ENCODE data around the gene TTC28.

The TTC28 gene

DNA sequence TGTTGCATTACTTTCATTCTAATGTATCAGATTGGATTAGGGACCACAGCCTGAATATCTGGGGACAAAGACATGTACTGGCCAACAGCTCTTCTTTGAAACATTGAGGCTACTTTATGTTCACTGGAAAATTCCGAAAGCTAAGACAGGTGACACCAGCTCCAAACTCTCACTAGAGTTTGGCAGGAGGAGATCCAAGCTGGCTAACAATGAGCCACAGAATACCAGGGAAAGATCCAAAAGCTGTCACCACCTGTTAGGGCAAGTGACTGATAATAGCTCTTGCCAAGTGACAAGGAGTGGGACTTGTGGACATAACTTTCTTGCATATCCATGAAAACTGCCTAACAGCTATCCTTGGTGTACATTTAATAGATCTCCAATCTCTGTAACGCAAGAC is 333.3 kb downstream of the TTC28 start:
- DNase-seq = no peak

DNA sequence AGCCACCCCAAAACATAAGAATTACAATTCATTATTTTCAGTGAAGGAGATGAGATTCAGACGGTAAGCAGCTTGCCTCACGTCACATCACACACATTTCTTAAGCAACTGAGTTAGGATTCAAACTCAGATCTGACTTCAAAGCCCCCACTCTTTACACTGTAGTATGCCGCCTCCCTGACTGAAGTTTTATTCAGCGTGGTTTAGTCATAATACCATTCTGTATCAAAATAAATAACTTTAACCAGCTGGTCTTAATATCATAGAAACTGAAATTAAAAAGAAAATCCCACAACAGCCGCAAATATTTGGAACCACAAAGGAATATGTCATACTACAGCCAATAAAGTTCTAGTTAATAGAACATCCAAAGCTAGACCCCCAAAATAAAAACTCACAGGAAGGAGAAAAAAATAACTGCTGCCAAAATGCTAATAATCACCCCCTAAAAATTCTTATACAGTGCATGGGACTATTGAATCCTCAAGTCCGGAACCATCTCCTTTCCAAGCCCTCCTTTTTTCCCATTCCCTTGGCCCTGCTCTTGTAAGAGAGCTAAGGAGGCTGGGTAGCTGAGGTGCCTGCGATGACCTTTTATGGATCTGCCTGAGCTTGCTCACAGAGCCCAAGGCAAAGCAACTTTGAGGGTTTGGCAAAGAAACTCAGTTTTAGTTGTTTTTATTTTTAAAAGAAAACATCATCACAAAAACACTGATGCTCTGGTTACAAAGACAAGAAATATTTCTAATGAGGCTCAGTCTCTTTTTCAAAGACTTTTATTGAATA is 334.5 kb downstream of the TTC28 start:
- DNase-seq = no peak

DNA sequence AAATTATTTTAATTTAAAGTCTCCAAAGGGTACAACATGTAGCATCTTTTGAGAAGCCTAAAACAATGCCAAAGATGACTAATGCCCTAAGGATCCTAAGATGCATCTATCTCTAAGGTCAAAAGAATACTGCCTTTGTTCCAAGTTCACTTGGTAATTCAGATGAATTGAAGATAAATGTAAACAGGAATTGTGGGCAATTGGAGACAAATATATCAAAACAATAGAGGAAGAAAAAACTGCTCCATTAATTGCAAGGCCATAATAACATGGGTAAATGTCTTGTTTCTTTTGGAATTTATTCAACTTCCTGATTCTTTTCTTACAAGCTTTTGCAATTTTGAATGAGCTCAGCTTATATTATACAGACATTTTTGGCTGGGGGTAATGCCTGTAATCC is 338.6 kb downstream of the TTC28 start:
- no peak for DNase-seq

DNA sequence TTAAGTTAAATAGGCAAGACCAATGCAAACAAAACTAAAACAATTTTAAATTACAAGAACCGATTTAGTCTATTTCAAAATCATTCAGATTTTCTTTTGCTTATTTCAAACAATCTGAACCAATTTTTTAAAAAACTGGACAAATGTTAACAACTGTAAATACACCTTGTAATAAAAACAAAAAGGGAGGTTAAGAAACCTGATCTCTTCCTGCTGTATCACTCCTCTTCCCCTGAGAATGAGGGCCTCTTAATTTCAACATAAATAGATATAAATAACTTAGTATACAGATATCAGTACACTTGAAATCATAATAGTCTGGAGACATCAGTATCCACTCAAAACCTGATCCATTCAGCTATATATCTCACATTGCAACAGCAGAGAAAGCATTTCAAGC is 346.6 kb downstream of the TTC28 start:
- DNase-seq = no peak

DNA sequence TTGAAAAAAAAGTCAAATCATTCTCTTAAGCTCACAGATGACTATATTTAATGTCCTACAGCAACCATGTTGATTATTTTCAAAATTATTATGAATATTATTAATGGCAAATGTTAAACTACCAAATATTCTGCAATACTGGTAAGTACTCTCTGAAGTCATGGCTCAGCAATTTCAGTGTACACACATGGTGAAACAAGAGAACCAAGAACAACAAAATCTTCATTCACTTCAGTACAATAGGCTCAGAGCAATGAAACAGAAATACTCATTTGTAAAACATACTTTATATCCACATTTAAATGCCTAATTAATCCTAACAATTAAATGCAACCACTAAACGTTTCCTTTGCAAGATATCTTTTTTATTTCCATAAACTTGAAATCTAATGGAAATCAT is 347.2 kb downstream of the TTC28 start:
- no peak for DNase-seq

DNA sequence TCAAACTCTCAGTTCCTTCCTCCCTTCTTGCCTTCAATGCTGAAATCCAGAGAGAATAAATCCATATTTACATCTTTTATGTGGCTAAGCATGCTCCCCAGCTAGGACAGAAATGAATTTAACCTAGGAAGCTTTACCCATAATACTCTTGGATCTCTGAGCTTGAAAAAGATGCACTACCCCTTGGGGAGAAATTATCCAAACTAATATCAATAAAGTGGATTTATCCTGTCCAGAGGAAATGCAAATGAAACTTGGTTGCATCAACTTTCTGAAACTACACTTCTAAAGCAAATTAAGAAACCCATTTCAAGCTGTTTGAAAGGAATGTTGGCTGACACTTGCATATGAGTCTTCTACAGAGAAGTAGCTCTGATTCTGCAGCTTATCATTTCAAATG is 347.9 kb downstream of the TTC28 start:
- DNase-seq = no peak

DNA sequence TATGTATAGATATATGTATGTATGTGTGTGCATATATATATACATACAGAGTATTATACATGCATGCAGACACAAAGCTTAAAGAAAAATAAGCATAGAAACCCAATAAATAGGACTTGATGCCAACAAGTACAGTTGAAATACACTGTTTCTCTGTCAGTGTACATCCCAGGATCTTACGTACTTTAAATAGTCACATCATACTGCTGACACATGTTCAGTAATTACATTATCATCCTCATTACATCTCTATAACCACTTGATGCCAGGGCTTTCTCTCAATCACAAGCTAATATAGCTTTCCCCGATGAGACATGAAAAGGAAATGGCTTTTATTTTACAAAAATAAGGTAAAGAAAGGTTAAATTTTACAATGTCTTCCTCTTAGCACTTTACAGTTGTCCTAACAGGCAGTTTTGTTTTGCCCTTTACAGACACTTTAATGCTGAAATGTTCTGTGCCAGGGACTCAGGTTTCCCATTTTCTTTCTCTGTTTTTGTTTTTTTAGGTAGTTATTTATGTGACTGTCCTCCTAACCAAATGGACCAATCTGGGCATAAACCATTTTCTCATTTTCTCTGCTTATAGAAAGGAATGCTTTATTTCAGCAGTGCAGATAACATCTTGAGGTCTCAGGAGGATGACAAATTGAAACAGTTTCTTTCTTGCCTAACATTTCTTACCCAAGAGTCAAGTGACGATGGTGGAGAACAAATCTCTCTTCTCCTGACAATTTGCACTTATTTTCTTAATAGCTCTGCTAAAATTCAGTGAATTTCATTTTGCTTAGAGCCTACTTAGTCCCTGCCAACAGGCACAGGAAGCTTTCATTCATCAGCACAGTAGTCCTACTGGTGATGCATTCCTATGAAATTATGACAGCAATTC is 350.2 kb downstream of the TTC28 start:
- DNase-seq = no peak

DNA sequence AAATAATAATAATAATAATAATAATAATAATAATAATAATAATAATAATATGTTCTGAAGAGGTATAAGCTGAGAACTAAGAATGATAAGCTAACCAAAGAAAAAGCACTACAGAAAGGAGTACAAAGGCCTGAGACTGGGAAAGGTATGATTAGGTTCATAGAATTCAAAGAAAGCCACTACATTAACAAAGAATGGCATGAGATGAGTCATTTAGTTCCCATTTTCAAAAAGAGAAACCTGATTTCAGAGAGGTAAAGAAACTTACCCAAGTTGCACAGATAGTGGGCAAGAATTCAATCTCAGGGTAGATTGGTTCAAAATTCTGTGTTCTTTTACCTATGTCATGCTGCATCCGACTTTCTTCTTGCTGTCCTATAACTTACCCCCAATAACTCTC is 350.9 kb downstream of the TTC28 start:
- DNase-seq = no peak

DNA sequence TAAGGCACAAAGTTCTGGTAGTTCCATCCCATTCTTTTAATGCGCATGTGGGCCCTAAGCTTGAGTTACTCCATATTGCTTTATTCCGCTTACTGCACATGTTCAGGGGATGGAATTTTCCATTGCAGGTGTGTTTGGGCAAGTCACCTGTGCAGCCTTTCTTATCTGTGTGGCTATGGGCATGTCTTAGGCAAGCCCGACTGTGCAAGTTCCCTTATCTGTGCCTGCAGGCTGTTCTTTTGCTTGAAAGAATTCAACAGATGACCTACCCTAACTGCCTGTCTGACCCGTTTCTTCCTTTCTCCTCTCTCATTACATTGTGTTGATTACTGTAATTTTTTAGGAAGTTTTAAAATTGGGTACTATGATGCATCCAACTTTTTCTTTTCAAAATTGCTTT is 363.6 kb downstream of the TTC28 start:
- DNase-seq = no peak

DNA sequence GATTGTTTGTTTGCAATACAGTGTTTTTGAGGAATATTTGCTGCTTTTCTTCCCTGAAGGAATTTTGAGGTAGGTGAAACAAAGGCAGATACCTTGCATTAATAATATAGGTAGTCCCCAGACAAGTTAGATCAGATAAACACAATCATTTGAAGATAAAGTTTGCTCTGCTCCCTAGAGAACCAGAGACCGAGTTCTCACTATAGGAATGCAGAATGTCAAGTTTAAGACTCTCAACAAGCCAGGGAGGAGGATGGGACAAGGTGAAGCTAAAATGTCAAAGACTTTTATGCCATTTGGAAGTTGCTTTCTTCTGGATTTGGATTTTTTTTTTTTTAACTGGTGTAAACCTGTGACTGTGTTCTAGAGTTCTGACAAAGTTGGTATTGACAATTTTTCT is 364.7 kb downstream of the TTC28 start:
- no peak for DNase-seq

DNA sequence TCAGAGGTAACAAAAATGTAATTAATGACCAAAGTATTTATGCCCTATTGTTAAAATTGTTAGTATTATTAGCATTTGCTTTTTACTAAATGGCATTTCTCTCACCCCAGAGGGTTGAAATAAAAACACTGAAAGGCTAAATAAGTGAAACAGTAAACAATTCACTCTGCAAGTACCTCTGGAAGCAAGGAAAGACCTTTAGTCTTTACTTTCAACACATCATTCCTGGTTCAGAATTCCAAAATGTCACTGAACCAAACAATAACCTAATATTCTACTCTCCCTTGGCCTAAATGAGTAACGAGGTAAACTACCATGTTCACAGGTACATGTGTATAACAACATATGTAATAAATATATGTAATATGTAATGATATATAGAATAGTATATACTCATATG is 369.3 kb downstream of the TTC28 start:
- DNase-seq = no peak

DNA sequence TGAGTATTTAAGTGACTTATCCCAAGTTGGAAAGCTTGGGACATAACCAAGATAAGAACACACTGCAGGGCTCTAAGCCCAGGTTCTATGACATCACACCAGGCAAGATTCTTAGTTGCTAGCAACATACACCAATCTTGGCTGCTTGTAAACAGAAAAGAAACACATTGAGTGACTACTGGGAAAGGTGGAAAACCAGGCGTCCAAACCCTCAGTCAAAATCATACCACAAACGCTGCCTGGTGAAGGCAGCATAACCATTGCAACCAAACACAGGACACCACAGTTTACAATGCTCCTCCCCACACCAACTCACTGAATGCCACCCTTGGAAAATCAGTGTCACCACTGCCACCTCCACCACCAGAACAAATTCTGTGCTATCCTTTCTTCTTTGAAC is 379.9 kb downstream of the TTC28 start:
- DNase-seq = no peak

DNA sequence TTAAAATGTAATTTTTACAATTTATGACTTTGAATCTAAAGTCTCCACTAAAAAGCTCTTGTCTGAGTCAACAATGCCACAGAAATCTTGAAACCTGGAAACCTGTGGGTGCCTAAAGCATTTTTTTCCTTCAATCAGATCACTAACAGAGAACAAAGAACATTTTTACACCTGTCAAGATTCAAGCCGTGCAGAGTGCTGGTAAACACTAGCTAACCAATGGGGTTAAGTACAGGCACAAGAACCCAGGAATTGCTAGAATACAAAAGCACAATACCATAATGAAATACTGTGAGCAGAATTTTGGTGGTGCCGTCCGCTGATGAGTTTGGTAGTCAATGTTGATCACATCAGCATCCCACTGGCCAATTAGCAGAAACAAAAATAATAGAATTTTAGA is 380.3 kb downstream of the TTC28 start:
- no peak for DNase-seq

DNA sequence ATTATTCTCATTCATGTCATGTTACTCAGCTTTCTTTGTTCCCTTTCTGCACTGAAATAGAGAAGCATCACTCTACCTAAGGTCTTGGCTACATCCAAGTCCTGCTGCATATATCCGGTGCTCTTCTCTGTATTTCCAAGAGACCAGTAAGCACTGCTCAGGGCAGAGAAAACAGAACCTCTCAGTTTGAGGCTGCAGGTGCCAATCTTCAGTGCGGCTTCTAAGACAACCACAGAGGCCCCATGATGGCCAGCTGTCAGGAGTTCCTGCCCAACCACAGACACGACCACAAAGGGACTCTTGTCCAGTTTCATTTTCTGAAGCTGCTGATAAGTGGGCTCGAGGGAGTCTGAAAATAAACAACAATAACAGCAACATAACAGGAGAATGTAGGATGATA is 382.1 kb downstream of the TTC28 start:
- DNase-seq = no peak

DNA sequence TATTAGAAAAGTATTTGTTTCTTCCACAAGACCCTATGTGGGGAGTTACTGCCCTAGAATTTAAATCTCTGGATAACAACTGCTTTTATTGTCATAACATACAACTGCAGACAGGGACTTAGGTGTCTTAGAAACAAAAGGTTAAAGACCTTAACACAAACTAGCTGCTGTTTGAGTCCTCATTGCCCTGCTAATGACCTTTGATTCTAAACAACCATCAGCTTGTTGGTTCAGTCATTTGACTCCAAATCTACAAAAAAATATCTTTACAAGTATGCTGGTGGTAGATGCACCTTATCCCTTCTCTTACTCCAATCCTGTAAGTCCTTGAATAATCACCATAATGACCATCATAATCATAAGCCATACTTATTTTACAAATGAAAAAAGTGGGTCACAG is 383.2 kb downstream of the TTC28 start:
- no peak for DNase-seq

DNA sequence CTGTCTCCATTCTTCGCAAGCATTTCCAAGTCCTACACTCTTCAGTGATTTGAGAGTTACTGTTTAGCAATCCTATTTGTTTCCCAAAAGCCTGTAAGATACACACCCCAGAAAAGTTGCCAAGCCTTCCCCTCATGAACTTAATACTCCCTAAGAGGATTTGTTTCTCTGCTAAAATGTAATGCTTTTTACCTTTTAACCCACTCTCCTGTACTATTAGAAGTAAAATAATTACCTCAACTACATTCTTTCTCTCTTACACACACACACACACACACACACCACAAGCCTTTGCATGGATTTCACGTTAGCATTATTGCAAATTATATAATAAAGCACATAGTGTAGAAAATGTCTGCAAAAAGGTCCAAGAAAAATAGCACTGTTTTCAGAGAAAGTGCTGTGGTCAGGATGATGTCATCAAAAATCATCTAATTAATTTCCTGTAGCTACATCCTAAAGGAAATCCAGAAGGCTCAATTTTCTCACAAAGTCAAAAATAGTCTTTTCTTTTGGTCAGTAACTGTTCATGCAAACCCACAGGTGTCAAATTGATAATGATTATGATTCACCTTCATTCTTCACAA is 396.5 kb downstream of the TTC28 start:
- DNase-seq = no peak

DNA sequence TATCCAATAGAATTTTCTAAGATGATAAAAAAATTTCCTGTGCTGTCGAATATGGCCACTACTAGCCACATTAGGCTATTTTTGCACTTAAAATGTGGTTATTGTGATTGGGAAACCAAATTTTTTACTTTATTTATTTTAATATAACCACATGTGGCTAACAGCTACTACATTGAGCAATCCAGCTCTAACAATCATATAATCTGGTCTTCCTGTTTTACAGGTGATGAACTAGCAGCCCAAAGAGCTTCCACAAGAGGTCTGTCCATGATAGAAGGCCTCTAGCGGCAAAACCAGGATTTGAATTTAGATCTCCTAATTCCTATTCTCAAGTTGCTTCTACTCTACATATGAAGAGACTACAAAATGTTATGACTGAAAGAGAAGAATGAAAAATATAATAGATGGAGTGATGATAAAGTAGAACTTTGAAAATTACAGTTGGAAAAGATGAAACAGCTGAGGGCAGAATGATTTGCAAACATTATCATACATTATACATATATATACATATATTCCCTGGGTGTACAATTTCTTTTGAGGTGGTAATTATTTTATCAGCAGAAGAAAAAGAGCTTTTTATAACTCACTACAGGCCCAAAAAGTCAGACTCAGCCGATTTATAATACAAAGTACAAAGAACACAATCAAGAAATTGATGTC is 397.1 kb downstream of the TTC28 start:
- DNase-seq = no peak

DNA sequence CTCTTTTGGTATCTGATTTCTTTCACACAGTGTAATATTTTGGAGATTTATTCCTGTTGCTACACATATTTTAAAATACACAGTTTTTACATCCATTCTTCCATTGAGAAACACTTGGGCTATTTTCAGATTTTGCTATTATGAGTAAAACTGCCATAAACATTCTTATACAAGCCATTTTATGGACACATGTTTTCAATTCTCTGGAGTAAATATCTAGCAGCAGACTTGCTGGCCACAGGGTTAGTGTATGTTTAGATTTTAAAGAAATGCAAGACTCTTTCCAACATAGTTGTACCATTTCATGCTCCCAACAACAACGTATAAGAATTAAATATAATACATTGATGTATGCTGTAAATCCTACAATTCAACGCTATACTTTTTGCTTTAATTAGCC is 399.8 kb downstream of the TTC28 start:
- DNase-seq = no peak

DNA sequence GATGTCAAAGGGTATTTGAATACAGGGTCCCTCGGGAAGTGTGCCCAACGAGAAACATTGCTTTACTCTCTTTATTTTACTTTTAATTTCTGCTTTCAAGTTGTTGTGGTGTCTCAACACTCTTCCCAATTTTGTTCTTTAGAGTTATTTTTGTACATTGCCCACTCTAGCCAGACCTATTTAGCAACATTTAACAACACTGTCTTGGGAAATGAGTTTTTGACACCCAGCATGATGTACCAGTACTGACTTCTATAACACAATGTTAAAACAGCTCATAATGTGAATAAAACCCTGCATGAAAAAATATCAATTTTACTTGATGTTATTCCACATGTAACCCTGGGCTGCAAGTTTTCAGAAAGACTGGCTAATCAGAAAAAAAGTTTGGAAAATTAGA is 410.4 kb downstream of the TTC28 start:
- DNase-seq = no peak

DNA sequence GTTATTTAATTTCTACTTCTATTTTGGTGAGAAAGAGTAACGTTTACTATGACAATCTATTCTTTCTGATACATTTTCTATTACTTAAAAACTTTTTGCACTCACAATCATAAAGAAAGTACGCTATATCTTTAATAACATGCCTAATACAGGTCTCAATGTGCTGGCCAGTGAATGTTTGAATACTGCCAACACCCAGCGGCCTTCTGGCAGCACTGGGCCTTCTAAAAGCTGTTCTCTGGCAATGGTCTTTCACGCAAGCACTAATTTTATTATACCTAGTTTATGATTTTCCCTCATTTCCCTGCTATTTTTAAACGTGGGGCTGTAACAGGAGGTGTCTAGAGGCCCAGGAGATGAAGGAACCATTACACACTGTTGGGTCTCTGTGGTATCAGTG is 410.8 kb downstream of the TTC28 start:
- no peak for DNase-seq

DNA sequence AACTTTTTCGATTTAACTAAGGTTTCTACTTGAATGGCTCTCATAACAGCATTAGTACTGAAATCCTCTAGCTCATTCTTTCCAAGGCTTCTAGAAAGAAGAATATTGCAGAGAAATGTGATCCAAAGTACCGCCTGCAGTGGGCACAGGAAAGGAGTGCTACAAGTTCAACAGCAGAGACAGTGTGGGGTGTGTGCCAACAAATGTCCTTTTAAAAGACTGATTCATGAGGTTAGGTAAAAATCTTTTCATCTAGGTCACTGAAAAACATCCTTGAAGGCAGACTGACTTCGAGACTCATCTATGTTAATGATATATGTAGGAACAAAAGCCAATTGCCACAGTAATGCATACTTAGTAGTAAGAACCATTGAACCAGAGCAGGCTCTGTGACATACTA is 411.5 kb downstream of the TTC28 start:
- no peak for DNase-seq

DNA sequence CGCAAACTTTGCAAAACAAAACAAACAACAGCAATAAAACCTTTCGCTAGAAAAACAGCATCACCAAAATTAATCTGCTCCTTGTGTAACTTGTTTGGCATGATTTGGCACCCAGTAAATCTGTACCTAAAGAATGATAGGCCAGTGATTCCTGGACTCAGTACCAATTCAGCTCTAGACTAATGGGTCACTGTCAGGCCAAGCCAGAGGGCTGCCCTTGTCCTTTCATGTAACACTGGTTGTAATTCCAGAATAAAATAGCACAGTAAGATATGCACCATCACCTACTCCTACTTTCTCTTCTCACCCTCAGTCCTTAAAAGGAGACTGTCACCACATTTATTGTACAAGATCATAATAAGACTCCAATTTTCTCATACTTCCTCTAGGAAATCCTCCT is 419.0 kb downstream of the TTC28 start:
- no peak for DNase-seq

DNA sequence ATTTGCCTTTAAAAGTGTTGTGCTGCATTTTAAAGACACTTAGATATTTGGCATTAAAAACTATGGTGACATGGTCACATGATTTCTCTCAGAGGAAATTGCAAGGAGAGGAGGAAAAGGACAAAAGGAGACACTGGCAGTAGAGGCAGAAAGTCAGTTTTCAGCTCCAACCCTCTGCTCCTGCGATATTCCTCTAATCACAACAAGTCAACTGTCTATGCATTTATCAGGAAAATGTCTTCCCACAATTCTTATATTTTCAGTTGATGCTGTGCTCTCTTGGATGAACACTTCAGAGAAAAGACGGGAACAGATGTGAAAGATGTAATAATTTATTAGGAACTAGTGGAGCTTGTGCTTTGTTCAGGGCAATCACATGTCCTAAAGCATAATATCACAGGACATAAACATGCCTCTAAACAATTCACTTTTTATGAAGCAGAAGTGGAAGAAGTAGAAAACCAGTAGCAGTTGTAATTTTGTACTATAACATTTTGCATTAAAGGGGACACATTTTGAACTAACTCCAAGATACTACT is 419.8 kb downstream of the TTC28 start:
- no peak for DNase-seq

All from SIG-M5 (cell line).